SH-SY5Y (cell line): ENCODE measurements around the gene PSORS1C1.

ENCODE experiments used
- GATA2 ChIP-seq: IDR thresholded peaks from 2 replicates; pipeline ENCODE4 v1.6.1; 2011; ENCODE audit warnings: mild to moderate bottlenecking, low read depth, low read length
- GATA3 ChIP-seq: IDR thresholded peaks from 2 replicates; pipeline ENCODE4 v1.6.1; 2011; ENCODE audit warnings: low read depth, mild to moderate bottlenecking, low read length, moderate library complexity

The PSORS1C1 gene

DNA sequence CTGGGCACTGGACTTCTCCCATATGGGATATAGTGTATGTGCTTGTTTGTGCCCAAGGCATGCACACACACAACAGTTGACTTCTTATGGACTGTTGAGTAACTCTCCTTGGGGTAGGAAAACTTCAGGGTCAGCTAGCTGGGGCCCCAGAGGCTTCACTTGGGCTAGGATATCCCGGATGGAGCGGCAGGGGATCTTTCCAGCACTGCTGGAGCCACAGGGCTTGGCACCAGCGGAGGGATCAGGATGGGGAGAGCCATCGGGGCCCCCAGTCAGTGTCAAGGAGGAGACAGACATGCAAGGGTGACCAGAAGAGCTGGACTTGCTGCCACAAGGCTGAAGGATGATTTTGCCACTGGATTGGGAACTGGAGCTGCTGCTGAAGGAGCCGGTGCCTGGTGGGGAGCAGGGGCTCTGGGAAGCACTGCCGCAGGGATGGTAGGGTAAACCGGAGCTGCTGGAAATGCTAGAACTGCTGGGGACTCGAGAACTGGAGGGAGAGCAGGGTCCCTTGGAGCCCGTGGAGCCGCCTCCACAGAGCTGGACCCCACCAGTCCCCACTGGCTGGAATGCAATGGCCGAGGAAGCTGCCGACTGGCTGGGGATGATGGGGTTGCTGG is 1.5 kb downstream of the PSORS1C1 start:
- no peak for TF ChIP-seq GATA3
- no peak for TF ChIP-seq GATA2

DNA sequence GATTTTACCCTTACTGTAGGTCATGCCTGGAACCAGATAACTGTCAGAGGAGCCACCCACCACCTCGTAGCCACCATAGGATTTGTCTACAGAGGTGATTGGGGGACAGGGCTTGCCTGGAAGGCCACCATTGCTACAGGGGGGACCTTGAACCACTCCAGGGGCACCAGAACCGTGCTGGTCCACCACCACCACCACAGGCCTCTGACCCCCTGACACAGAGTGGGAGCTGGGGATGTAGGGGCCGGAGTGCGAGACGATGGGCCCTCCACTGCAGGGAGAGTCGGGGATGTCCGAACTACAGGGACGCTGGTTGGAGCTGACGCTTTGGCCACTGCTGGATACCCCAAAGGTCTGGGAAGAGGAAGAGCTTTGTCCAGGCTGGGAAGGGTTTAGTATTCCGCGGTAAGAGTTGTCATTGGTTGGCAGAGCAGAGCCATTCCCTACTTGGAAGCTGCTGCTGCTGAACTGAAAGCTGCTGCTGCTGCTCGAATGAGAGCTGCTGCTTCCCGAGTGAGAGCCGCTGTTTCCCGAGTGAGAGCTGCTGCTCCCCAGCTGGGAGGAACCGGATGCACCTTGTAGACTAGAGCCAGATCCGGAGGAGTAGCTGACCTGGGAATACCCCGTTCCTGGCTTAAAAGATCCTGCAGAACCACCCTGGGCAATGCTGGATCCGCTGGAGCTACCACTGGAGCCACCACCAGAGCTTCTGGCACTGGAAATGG is 2.2 kb downstream of the PSORS1C1 start:
- no peak for TF ChIP-seq GATA3
- TF ChIP-seq GATA2: no peak

DNA sequence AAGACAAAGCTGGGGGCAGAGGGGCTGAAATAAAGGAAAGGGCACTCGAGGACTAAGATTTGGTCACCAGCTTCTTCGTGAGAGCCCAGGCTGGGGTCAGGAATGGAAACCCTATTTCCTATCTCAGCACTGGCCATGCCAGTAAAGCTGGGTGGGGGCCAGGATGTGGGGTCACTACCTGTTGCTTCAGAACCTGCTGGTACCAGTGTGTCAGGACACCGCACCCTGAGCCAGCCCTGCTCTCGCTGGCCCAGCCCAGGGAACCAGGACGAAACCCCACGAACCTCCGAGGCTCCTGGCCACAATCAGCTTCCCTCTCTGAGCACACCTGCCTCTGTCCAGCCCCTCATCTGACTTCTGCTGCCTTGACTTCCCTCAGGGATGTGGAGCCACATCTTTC is 3.6 kb downstream of the PSORS1C1 start:
- no peak for TF ChIP-seq GATA2
- no peak for TF ChIP-seq GATA3

DNA sequence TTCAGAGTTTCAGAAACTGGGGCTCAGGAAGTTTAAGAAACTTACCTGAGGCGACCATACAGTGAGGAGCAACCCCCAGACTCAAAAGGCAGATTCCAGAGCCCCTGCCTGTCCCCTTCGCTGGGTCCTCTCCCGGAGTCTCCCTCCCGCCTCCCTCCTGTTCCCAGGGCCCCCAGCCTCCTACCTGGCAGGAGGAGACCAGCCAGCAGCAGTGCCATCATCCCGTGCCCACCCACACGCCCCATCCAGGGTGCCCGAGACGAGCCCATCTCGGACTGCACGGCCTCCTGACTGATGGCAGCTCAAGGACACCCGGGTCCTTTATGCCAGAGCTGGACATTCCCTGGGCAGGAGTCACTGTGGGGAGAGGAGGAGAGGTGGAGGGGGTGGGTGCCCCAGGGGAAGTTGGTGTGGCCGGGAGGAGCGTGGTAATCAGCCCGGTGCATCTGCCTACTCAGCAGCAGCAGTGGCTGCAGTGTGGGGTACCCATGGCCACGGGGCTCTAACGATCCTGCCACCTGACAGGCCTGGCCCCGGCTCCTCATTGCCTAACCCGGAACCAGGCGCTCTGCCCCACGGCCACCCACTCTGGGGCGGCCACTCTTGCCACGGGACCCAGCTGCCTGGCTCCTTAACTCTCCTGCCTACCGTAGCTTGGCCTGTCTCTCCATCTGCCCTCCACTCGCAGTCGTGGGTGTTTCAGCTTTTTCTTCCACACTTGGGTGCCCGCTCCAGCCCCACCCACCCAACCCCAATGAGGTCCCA is 5.7 kb downstream of the PSORS1C1 start, which contains the start of gene CDSN:
Gene CDSN (minus strand): TSS at position 296 of the 765 bp plus-strand sequence. CDS start 27 bp downstream, at position 269.
- TF ChIP-seq GATA2: no peak
- TF ChIP-seq GATA3: no peak

DNA sequence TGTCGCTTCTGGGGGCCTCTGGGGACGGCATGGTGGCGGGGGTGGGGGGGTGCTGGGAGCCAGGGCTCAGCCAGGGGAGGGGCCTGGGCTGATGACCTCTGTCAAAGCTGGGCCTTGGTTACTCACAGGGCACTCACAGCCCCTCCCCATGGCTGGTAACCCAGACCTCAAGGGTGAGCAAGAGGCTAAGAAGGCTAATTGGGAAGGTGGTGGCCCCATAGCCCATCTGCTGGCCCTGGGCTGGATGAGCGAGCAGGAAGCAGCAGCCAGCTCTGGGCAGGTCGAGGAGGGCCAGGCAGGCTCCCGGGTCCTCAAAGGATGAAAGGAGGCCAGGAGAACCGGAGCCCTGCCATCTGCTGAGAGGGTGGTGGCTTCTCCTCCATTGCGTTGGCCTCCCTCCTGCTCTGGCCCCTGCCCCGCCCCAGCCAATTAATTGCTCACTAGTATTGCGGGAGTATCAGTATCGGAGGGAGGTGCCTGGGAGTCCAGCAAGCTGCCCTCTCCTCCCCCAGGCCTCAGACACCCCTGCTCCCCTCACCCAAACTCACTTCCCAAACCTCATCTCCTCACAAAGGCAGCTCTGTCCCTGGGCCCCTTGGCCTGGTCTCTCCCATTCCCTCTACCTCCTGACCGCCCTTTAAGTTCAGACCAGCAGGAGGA is 6.7 kb downstream of the PSORS1C1 start:
- TF ChIP-seq GATA3 (no peak), GATA2 (no peak)

DNA sequence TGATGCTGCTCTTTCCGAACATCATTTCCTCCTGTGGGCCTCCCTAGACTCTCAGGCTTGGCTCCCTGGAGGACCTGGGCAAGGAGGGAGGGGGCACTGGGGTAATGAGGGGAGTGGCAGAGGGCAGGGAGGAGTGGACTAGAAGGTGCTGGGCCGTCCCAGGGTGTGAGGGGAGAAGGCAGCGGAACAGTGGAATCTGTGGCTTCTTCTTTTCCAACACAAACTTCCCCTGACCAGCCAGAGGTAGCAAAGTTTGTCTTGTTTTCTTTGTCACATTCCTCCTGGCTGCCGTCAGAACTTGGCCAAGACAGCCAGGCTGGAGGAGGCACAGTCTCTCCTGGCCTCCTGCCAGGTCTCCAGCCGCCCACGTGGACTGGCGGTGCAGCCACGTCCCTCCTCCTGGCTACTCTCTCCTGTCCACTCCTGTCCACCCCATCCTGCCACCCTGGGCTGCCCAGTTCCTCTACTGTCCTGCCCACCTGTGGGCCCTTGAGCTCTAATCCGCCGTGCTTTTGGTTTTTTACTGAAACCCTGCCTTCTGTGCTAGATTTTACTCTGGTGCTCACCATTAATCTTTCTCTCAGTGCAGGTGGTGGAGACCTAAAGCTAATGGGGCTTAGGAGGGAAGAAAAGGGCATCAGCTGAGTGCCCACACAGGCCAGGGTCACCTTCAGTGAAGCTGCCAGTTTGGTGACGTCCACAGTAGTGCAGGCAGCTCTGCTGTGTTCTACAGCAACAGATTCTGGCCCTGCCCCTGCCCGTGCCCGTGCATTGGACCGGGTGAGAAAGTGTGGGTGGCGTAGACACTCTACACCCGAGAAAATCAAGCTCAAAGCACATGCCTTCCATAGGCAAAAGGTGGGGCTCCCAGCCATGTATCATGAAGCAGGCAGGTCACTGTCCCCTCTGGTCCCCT is 8.4 kb downstream of the PSORS1C1 start:
- TF ChIP-seq GATA2 (no peak), GATA3 (no peak)

DNA sequence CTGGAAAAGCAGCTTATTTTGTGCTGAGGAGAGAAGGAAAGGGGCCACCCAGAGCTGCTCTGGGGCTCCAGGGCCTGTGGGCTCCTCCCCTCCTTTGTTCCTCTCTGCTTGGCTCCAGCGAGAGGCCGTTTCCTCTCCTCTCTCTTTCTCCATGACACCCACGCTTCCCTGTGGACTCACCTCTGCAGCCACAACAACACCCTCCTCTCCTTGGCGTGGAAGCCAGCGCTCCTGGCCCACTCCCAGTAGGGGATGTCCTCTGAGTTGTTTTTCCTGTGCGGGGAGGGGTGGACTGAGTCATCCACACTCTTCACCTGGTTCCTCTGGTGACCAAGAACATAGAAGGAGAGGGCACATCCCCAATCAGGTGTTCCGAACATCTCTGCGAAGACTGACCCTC is 10.6 kb downstream of the PSORS1C1 start:
- TF ChIP-seq GATA3 (no peak), GATA2 (no peak)

DNA sequence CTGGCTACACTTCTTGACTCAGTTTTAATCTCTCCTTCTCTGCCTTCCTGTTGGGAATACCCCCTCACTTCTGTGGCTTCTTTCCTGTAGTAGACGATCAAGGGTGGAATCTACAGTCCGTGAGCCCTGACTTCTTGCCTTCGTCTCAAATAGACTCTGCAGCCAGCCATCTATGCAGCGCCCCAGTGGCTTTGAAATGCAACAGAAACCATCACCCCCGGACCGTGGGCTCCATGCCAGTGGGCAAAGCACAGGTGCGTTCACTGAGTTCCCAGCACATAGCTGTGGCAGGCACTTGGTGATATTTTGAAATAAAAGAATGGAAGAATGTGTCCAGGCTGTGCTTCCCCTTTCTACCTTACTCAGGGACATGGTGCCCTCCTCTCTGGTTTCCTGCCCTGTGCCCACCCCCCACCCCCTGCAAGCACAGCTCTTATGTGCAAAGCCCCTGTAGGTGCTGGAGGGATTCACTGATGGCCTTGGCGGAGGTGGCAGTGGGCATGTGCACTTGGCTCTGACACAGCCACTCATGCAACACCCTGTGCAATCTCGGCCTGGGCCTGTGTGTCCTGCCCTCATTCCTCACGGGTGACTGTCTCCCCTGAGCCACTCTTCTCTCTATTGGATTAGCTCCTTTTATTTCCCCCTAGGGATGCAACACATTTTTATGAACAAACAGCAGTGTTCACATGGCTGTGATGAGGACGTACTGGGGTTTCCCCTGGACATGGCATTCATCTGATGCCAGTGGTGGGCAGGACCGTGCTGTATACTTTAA is 11.2 kb downstream of the PSORS1C1 start:
- TF ChIP-seq GATA3 (no peak), GATA2 (no peak)

DNA sequence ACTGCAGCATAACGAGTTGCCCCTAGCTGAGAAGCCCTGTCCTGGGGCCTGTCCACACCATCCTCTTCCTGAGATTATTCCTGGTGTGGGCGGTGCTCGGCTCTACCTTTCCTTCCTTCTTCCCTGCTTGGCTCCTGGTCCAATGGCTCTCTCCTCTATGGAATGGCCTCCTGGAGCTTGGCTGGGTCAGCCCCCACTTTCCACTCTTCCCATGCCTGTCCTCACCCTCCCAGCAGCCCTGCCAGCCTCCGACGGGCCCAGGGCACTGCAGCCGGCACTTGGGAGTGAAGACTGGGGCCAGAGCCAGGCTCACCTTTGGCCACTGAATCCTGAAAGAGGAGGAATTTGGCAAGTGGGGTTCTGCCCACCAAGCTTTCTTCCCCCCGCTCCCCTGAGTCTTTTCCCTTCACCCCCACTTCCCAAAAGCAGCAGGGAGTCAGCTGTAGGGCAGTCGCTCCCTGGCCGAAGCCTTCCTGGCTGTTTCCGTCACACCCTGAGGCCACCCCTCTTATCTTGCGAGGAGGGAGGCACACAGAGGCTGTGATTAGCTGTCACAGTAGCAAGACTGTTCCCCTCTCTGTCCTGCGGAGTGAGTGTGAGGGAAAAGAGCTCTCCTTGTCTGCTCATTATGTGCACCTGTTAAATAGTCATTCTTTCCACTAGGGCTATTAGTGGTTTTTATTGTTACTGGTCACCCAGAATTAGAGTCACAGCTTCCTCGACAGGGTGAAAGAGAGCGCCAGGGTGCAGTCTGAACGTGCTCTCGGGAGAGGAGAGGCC is 12.0 kb downstream of the PSORS1C1 start:
- no peak for TF ChIP-seq GATA2
- no peak for TF ChIP-seq GATA3

DNA sequence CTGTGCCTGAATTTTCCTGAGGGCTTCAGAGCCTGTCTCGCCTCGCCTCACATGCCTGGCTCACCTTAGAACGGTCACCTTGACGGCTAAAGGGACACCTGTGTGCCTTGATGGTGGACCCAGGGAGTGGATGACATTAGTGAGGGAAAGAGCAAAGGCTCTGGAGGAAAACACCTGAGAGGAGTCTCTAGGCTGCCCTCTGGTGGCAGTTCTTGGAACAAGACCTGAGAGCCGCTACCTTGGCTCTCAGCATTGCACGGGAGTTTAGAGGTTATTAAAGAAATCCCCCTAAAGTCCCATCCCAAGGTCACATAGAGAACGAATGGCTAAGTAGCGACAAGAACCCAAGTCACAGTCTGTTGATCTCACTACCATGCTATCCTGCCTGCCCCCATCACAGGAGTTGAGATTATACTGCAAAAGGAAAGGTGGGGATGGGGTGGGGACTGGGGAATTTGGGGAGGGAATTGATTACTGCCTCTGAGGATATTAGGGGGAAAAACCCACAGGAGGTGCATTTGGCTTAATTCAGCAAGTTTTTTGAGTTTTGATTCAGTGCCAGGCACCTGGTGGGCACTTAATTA is 13.6 kb downstream of the PSORS1C1 start:
- no peak for TF ChIP-seq GATA2
- no peak for TF ChIP-seq GATA3

DNA sequence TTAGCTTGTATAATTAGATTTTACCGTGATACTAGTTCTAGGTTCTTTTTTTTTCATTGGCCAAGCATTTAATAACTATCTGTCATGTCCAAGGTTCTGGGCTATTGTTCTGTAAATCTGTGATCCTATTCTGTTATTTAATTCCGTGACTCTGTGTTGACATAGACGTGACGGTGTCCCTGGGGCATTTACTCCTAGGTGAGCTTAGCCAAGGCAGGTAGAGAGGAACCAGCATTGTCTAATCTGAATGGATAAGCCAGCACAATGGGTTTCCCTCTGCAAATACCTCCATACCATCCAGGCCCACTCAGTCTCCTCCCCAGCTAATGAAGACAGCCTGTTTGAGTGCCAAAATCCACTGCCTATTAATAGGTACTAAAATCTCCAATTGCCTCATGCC is 14.5 kb downstream of the PSORS1C1 start:
- no peak for TF ChIP-seq GATA2
- TF ChIP-seq GATA3: no peak

DNA sequence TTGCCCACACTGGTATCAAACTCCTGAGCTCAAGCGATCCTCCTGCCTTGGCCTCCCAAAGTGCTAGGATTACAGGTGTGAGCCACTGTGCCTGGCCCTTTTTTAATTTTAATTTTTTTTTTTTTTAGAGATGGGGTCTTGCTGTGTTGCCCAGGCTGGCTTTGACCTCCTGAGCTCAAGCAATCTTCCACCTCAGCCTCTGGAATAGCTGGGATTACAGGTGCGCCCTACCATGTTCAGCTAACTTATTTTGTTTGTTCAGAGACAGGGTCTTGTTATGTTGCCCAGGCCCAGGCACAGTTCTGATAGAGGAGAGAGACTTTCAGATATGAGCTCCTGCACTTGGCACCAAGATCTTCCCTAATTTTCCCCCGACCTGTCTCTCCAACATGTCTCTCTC is 16.2 kb downstream of the PSORS1C1 start:
- TF ChIP-seq GATA2 (no peak), GATA3 (no peak)
